IMR-90 (cell line): Measurements from ENCODE around the gene RUSC1. TPM values are rescaled to one million over a fixed set of nuclear protein-coding genes. Genes with fewer than 3 reads are reported as not detected.

Experiments used
- ATAC-seq: fragments of 200-7000 bp; cut with Tn5 transposase; 2 replicates; pipeline ENCODE4 v1.9.1; 2020; ENCODE audit warnings: low read depth, mild to moderate bottlenecking, moderate library complexity
- BruUV-seq: library from RNA; stranded (reverse); fragments of 400-500 nt; replicated peaks from 2 replicates; lab custom pipeline; 2021; lab: Mats Ljungman, UMichigan
- CTCF ChIA-PET: fragments of 300-600 bp; formaldehyde crosslinking; extraction: SDS; loops from one replicate; lab custom pipeline; 2021; ENCODE audit warnings: antibody characterized with exemption; lab: Yijun Ruan, JAX
- POLR2A ChIA-PET: fragments of 300-600 bp; sonication (Branson Sonifier 250); formaldehyde crosslinking; loops from one replicate; lab custom pipeline; 2022; ENCODE audit warnings: antibody characterized with exemption; ENCODE audit not compliant: unreplicated experiment; lab: Charles Lee
- DNase-seq: peaks from one replicate; pipeline ENCODE4 v3.0.0; 2013
- H2AFZ ChIP-seq: replicated peaks from 2 replicates; pipeline ENCODE3; 2013; ENCODE audit warnings: low read length, mild to moderate bottlenecking; ENCODE audit not compliant: poor library complexity
- H2AK5ac ChIP-seq: 2 replicates; pipeline ENCODE4 v1.6.1; 2013; ENCODE audit warnings: low read depth, low read length, inconsistent platforms
- H2AK9ac ChIP-seq: replicated peaks from 2 replicates; pipeline ENCODE3; 2013; ENCODE audit warnings: mild to moderate bottlenecking, low read depth, low read length, moderate library complexity; ENCODE audit not compliant: poor library complexity
- H2BK120ac ChIP-seq: 2 replicates; pipeline ENCODE4 v1.6.1; 2013; ENCODE audit warnings: low read depth, low read length, inconsistent platforms
- H2BK15ac ChIP-seq: 3 replicates; pipeline ENCODE4 v1.6.1; 2013; ENCODE audit warnings: low read depth, low read length, inconsistent platforms
- H2BK20ac ChIP-seq: 2 replicates; pipeline ENCODE4 v1.6.1; 2013; ENCODE audit warnings: low read depth, mild to moderate bottlenecking, inconsistent platforms, low read length, moderate library complexity
- H2BK5ac ChIP-seq: 2 replicates; pipeline ENCODE4 v1.6.1; 2013; ENCODE audit warnings: mild to moderate bottlenecking, low read depth, low read length, inconsistent platforms; ENCODE audit not compliant: poor library complexity, severe bottlenecking
- H3K14ac ChIP-seq: replicated peaks from 2 replicates; pipeline ENCODE4 v1.6.1; 2013; ENCODE audit warnings: low read depth, low read length, inconsistent platforms
- H3K18ac ChIP-seq: 2 replicates; pipeline ENCODE4 v1.6.1; 2013; ENCODE audit warnings: low read depth, low read length, control low read depth
- H3K23ac ChIP-seq: 2 replicates; pipeline ENCODE4 v1.6.1; 2013; ENCODE audit warnings: low read depth, low read length, inconsistent platforms
- H3K27ac ChIP-seq: 2 replicates; pipeline ENCODE4 v1.5.1; 2013; ENCODE audit warnings: mild to moderate bottlenecking, control low read depth, low read length; ENCODE audit not compliant: insufficient read depth
- H3K27me3 ChIP-seq: 2 replicates; pipeline ENCODE4 v1.6.1; 2013; ENCODE audit warnings: low read length; ENCODE audit not compliant: control insufficient read depth, insufficient read depth
- H3K36me3 ChIP-seq: 2 replicates; pipeline ENCODE4 v1.6.1; 2013; ENCODE audit warnings: low read length, mixed read lengths; ENCODE audit not compliant: control insufficient read depth, insufficient read depth
- H3K4ac ChIP-seq: 2 replicates; pipeline ENCODE4 v1.6.1; 2013; ENCODE audit warnings: low read depth, low read length, inconsistent platforms
- H3K4me1 ChIP-seq: 2 replicates; pipeline ENCODE4 v1.6.1; 2013; ENCODE audit warnings: low read length, mixed read lengths; ENCODE audit not compliant: control insufficient read depth, insufficient read depth
- H3K4me2 ChIP-seq: 2 replicates; pipeline ENCODE4 v1.6.1; 2013; ENCODE audit warnings: low read depth, mild to moderate bottlenecking, control low read depth, low read length, moderate library complexity
- H3K4me3 ChIP-seq: 2 replicates; pipeline ENCODE4 v1.5.1; 2013; ENCODE audit warnings: low read depth, mild to moderate bottlenecking, control low read depth, low read length, moderate library complexity; ENCODE audit not compliant: insufficient read depth
- H3K56ac ChIP-seq: 2 replicates; pipeline ENCODE4 v1.6.1; 2013; ENCODE audit warnings: low read length, inconsistent platforms; ENCODE audit not compliant: insufficient read depth; ENCODE audit errors: extremely low read depth
- H3K79me1 ChIP-seq, 2 experiments: 2 replicates each; pipeline ENCODE4 v1.6.1; 2013; ENCODE audit warnings: low read length in 2 of 2, inconsistent platforms in 1 of 2, low read depth in 1 of 2
- H3K9ac ChIP-seq: 2 replicates; pipeline ENCODE4 v1.6.1; 2013; ENCODE audit warnings: low read depth, low read length, control low read depth
- H3K9me1 ChIP-seq: 2 replicates; pipeline ENCODE4 v1.6.1; 2013; ENCODE audit warnings: low read length, inconsistent platforms; ENCODE audit not compliant: insufficient read depth
- H3K9me3 ChIP-seq: 2 replicates; pipeline ENCODE4 v1.6.1; 2013; ENCODE audit warnings: low read length; ENCODE audit not compliant: control insufficient read depth, insufficient read depth
- H4K20me1 ChIP-seq: 2 replicates; pipeline ENCODE4 v1.6.1; 2013; ENCODE audit warnings: low read length, inconsistent platforms; ENCODE audit not compliant: insufficient read depth
- H4K5ac ChIP-seq: 2 replicates; pipeline ENCODE4 v1.6.1; 2013; ENCODE audit warnings: mild to moderate bottlenecking, low read depth, low read length, control low read depth
- H4K8ac ChIP-seq, 2 experiments: 2 replicates each; pipeline ENCODE4 v1.6.1; 2013; ENCODE audit warnings: low read depth in 2 of 2, low read length in 2 of 2, control low read depth in 1 of 2, inconsistent platforms in 1 of 2
- H4K91ac ChIP-seq: 2 replicates; pipeline ENCODE4 v1.6.1; 2013; ENCODE audit warnings: low read depth, low read length, inconsistent platforms; ENCODE audit not compliant: insufficient read depth
- BHLHE40 ChIP-seq: fragments of 150-350 bp; IDR thresholded peaks from 2 replicates; pipeline ENCODE4 v1.6.1; 2016; ENCODE audit warnings: mild to moderate bottlenecking, low read depth, low read length
- CEBPB ChIP-seq: IDR thresholded peaks from 2 replicates; pipeline ENCODE4 v1.6.1; 2012; ENCODE audit warnings: low read depth, low read length, improper control_type of control experiment
- CHD1 ChIP-seq: IDR thresholded peaks from 2 replicates; pipeline ENCODE4 v1.6.1; 2012; ENCODE audit warnings: low read depth, low read length, improper control_type of control experiment
- CTCF ChIP-seq: conservative IDR thresholded peaks from 2 replicates; pipeline ENCODE4 v1.5.1; 2012; ENCODE audit warnings: mild to moderate bottlenecking, low read depth, low read length, improper control_type of control experiment
- FOS ChIP-seq: fragments of 150-350 bp; IDR thresholded peaks from 2 replicates; pipeline ENCODE4 v1.6.1; 2016; ENCODE audit warnings: low read depth, low read length
- MAFK ChIP-seq: IDR thresholded peaks from 2 replicates; pipeline ENCODE4 v1.6.1; 2012; ENCODE audit warnings: low read depth, low read length, improper control_type of control experiment
- MAZ ChIP-seq: IDR thresholded peaks from 2 replicates; pipeline ENCODE4 v1.6.1; 2012; ENCODE audit warnings: low read depth, mild to moderate bottlenecking, low read length, improper control_type of control experiment, moderate library complexity, borderline replicate concordance
- MXI1 ChIP-seq: IDR thresholded peaks from 2 replicates; pipeline ENCODE4 v1.6.1; 2012; ENCODE audit warnings: low read depth, mild to moderate bottlenecking, low read length, moderate library complexity, borderline replicate concordance
- NFE2L2 ChIP-seq: fragments of 150-350 bp; IDR thresholded peaks from 2 replicates; pipeline ENCODE4 v1.6.1; 2016; ENCODE audit warnings: low read depth, mild to moderate bottlenecking, low read length
- POLR2A ChIP-seq: IDR thresholded peaks from 2 replicates; pipeline ENCODE4 v1.6.1; 2012; ENCODE audit warnings: mild to moderate bottlenecking, low read depth, low read length
- RAD21 ChIP-seq: IDR thresholded peaks from 2 replicates; pipeline ENCODE4 v1.6.1; 2012; ENCODE audit warnings: low read length, improper control_type of control experiment
- RCOR1 ChIP-seq: IDR thresholded peaks from 2 replicates; pipeline ENCODE4 v1.6.1; 2012; ENCODE audit warnings: mild to moderate bottlenecking, low read length, improper control_type of control experiment; ENCODE audit not compliant: insufficient replicate concordance
- RFX5 ChIP-seq: IDR thresholded peaks from 2 replicates; pipeline ENCODE4 v1.8.0; 2012; ENCODE audit warnings: low read depth, mild to moderate bottlenecking, low read length, moderate library complexity
- SMC3 ChIP-seq: fragments of 150-350 bp; IDR thresholded peaks from 2 replicates; pipeline ENCODE4 v1.6.1; 2016; ENCODE audit warnings: low read depth, mild to moderate bottlenecking, antibody characterized with exemption, low read length, moderate library complexity
- WGBS, 2 experiments: methylation state at CpG; one replicate each; pipeline versions ENCODE4 v1.1.5 to v1.1.7; 2013; ENCODE audit warnings: missing lambda C conversion rate in 2 of 2; ENCODE audit not compliant: insufficient read length in 1 of 2; ENCODE audit errors: extremely low coverage in 2 of 2; 5-methylcytosine and 5-hydroxymethylcytosine counted together
- dilution Hi-C: fragments of 300-500 bp; cut with HindIII; formaldehyde crosslinking; loops from one replicate; pipeline ENCODE4 v1.14.3; 2018; ENCODE audit warnings: low sequenced_read_pairs; ENCODE audit not compliant: unreplicated experiment
- in situ Hi-C: fragments of 300-500 bp; cut with MboI; formaldehyde crosslinking; loops from 3 replicates; pipeline ENCODE4 v1.14.3; 2019; ENCODE audit warnings: low sequenced_read_pairs, inconsistent platforms, mixed read lengths
- intact Hi-C: fragments of 100-400 bp; cut with micrococcal nuclease; formaldehyde crosslinking; loops from 2 replicates; pipeline ENCODE4 v1.10.0; 2022
- polyA plus RNA-seq, 3 experiments: library from polyadenylated mRNA; depleted of rRNA; stranded (reverse); fragments of >200 nt; gene quantifications; 2 replicates each; pipeline ENCODE4 v1.2.3, GENCODE V29; 2012; ENCODE audit warnings: low replicate concordance in 1 of 3
- total RNA-seq: library from RNA; depleted of rRNA; stranded (reverse); fragments of >200 nt; gene quantifications from 2 replicates; pipeline ENCODE4 v1.2.3, GENCODE V29; 2012
- TF ChIP-seq, protein P1 (sequence below): fragments of 150-350 bp; IDR thresholded peaks from 2 replicates; pipeline ENCODE4 v1.6.1; 2017; ENCODE audit warnings: mild to moderate bottlenecking, antibody characterized with exemption, low read length, low read depth
- TF ChIP-seq, protein P2 (sequence below): fragments of 150-350 bp; IDR thresholded peaks from 2 replicates; pipeline ENCODE4 v1.6.1; 2016; ENCODE audit warnings: low read depth, mild to moderate bottlenecking, low read length, moderate library complexity, borderline replicate concordance

RUSC1 gene
- total and polyA plus RNA-seq, 2 of the 4 experiments (the other 2 are of a cell fraction), result 4.1 to 31.4 TPM

- ChIA-PET CTCF (no interaction called here), POLR2A (no interaction called here)
Observed at GRCh38 chr1:155334962-155335361, 14.3 kb downstream of the RUSC1 start.

More at GRCh38 chr1:155334962-155335361, 14.3 kb downstream of the RUSC1 start:
- no peak overlapping the region for H3K4me2 ChIP-seq
- no peak overlapping the region for H4K5ac ChIP-seq
- H2AK5ac ChIP-seq, result no peak overlapping the region
- intact Hi-C loops (no loop called here), dilution Hi-C loops (no loop called here), in situ Hi-C loops (no loop called here)
- no peak overlapping the region for H2BK120ac ChIP-seq
- H3K27me3 ChIP-seq, result no peaks in the 10 kb centered on the region
- H3K4me1 ChIP-seq, result no peaks in the 10 kb centered on the region
- H4K8ac ChIP-seq, result no peak overlapping the region
- no peak overlapping the region for H3K9ac ChIP-seq
- no peak overlapping the region for H3K23ac ChIP-seq
- no peak overlapping the region for H3K27ac ChIP-seq
- no peak overlapping the region for H3K4me3 ChIP-seq
- DNase-seq, result no peak
- no peak overlapping the region for H4K91ac ChIP-seq
- H3K14ac ChIP-seq, result no peak overlapping the region
- no peak overlapping the region for H2AFZ ChIP-seq
- no peak for ATAC-seq
- TF ChIP-seq RFX5, result no peak
- no peak for TF ChIP-seq MAFK
- TF ChIP-seq, protein P1, sequence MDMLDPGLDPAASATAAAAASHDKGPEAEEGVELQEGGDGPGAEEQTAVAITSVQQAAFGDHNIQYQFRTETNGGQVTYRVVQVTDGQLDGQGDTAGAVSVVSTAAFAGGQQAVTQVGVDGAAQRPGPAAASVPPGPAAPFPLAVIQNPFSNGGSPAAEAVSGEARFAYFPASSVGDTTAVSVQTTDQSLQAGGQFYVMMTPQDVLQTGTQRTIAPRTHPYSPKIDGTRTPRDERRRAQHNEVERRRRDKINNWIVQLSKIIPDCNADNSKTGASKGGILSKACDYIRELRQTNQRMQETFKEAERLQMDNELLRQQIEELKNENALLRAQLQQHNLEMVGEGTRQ, result no peak
- no peak for TF ChIP-seq CEBPB
- no peak for TF ChIP-seq SMC3
- no peak for TF ChIP-seq NFE2L2
- no peak for TF ChIP-seq FOS
- TF ChIP-seq, protein P2, sequence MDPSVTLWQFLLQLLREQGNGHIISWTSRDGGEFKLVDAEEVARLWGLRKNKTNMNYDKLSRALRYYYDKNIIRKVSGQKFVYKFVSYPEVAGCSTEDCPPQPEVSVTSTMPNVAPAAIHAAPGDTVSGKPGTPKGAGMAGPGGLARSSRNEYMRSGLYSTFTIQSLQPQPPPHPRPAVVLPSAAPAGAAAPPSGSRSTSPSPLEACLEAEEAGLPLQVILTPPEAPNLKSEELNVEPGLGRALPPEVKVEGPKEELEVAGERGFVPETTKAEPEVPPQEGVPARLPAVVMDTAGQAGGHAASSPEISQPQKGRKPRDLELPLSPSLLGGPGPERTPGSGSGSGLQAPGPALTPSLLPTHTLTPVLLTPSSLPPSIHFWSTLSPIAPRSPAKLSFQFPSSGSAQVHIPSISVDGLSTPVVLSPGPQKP, result no peak
- no peak for TF ChIP-seq RAD21
- TF ChIP-seq MXI1, result no peak
- no peak for TF ChIP-seq POLR2A
- no peak for TF ChIP-seq CTCF
- TF ChIP-seq RCOR1, result no peak
- no peak for TF ChIP-seq BHLHE40
- no peak for TF ChIP-seq CHD1
- TF ChIP-seq MAZ, result no peak
- H3K9me3 ChIP-seq, result no peaks in the 10 kb centered on the region
- 0 out of 2 replicates have a peak, but pooled peaks cover 9% of the 10 kb centered on the region for H4K20me1 ChIP-seq
- H2BK5ac ChIP-seq, result no peak overlapping the region
- H3K4ac ChIP-seq, result no peak overlapping the region
- H3K9me1 ChIP-seq, result peaks cover 12% of the 10 kb centered on the region; the same call in 1 of the 2 replicates
- H2AK9ac ChIP-seq, result no peak overlapping the region
- no peak overlapping the region for H2BK15ac ChIP-seq
- no TSS peak for BruUV-seq
- no peak overlapping the region for H3K18ac ChIP-seq
- H3K56ac ChIP-seq, result no peak overlapping the region
- peaks cover 5 to 25% of the 10 kb centered on the region in 2 experiments; a peak in 2 of 4 replicates for H3K79me1 ChIP-seq
- WGBS, 2 experiments, result 60% methylated on average over 1 of the region's 1 CpG; no CpG with 5 or more reads in 1 of the 2 experiments
- peaks cover 35% of the 10 kb centered on the region for H3K36me3 ChIP-seq
- no peak overlapping the region for H2BK20ac ChIP-seq
